ENCODE measurements around the gene KCNT1.
A peak's percentile ranks its signal among the peaks of the same experiment; 100 is the strongest.
"Not testable (repeated sequence)": the region's sequence is repeated elsewhere in the genome, so short reads cannot be mapped to it uniquely, and the experiment has no call there.

Gene KCNT1

GRCh38 chr9:135701959-135702721 lies at the start of gene KCNT1:
Gene KCNT1, plus strand, starts transcription at chr9:135702185. Its CDS starts 74 bp downstream, at chr9:135702259.
- DNase-seq: peak; percentile 70

GRCh38 chr9:135655317-135655716 lies 46.7 kb upstream of the KCNT1 start:
- no peak for DNase-seq

GRCh38 chr9:135657416-135657815 lies 44.6 kb upstream of the KCNT1 start:
- DNase-seq: no peak

- no peak for DNase-seq
These were observed 42.7 kb upstream of the KCNT1 start for GRCh38 chr9:135659252-135659651.

GRCh38 chr9:135660407-135660806 lies 41.6 kb upstream of the KCNT1 start:
- DNase-seq: no peak

DNA sequence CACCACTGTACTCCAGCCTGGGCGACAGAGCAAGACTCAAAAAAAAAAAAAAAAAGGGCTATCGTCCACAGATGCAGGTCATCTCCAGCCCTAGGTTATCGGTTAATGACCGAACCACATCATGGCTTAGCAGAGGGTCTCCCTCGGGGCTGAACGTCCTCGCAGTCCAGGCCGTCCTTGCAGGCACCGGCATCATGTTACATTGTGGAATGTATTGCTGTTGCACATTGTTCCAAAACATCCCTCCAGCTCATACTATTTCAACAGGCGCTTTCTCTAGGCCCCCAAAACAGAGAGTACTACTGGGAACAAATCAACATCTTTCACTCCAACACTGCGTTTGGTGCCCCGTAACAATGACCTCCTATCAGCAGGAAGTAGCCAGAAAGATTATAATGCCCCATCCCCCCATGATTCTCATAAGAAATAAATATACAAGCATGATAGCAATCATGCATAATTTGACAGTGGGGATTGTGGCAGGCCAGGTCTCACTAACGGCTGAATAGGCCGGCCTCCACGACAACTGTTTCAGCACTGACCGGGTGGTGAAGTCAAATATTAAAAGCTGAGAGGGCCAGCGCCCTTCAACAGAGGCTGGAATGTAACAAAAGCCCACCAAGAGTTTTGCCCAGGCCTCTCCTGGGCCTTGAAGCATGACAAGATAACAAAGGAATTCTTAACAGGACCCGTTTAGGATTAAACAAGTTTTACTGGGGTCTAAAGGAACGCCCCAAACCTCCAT lies 40.0 kb upstream of the KCNT1 start:
- no peak for DNase-seq

- DNase-seq: no peak
These were observed 39.1 kb upstream of the KCNT1 start, which contains the start of gene LCN9 for GRCh38 chr9:135662758-135663450. Gene LCN9, plus strand, starts transcription at chr9:135663309. Its CDS starts 13 bp downstream, at chr9:135663322.

DNA sequence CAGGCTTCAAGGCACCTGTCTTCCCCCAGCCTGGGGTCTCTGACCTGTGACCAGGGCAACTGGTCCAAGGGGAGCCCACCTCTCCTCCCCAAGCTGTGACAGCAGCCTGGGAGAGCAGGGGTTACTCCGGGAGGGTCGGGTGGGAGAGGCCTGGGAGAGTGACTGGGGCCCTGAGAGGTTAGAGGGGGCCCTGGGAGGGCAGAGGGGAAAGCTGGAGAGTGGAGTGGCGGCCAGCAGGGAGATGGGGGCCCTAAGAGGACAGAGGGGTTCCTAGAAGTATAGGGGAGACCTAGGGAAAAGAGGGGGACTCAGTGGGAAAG lies 38.6 kb upstream of the KCNT1 start:
- no peak for DNase-seq

GRCh38 chr9:135663857-135664256 lies 38.1 kb upstream of the KCNT1 start:
- DNase-seq: no peak

- no peak for DNase-seq
These were observed 37.7 kb upstream of the KCNT1 start for GRCh38 chr9:135664266-135664665.

- DNase-seq: no peak
These were observed 36.9 kb upstream of the KCNT1 start for GRCh38 chr9:135664801-135665794.

DNA sequence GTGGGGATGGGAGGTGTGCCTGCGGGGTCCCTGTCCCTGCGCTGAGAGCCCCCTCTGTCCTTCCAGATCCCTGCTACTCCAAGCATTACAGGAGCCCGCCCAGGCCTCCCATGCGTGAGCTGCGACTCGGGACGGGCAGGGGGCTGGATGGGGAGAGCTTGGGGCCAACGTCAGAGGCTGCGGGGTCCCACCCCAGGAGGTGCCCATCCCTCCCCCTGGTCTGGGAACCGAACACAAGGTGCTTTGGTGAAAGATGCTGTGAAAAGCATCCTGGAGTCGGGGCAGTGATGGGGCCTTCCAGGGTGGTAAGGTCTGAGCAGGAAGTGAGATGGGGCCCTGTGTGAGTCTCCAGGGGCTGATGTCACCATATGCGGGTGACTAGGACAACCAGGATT lies 36.2 kb upstream of the KCNT1 start:
- no peak for DNase-seq

GRCh38 chr9:135666534-135667462 lies 35.2 kb upstream of the KCNT1 start:
- no peak for DNase-seq

GRCh38 chr9:135667463-135668001 lies 34.5 kb upstream of the KCNT1 start:
- no peak for DNase-seq

DNA sequence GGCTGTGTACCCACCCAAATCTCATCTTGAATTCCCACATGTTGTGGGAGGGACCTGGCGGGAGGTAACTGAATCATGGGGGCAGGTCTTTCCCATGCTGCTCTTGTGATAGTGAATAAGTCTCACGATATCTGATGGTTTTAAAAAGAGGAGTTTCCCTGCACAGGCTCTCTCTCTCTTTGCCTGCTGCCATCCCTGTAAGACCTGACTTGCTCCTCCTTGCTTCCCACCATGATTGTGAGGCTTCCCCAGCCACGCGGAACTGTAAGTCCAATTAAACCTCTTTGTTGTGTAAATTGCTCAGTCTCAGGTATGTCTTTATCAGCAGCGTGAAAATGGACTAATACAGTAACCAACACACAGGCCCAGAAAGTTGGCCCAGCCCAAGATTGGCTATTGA lies 33.0 kb upstream of the KCNT1 start:
- not testable (repeated sequence) for DNase-seq

DNA sequence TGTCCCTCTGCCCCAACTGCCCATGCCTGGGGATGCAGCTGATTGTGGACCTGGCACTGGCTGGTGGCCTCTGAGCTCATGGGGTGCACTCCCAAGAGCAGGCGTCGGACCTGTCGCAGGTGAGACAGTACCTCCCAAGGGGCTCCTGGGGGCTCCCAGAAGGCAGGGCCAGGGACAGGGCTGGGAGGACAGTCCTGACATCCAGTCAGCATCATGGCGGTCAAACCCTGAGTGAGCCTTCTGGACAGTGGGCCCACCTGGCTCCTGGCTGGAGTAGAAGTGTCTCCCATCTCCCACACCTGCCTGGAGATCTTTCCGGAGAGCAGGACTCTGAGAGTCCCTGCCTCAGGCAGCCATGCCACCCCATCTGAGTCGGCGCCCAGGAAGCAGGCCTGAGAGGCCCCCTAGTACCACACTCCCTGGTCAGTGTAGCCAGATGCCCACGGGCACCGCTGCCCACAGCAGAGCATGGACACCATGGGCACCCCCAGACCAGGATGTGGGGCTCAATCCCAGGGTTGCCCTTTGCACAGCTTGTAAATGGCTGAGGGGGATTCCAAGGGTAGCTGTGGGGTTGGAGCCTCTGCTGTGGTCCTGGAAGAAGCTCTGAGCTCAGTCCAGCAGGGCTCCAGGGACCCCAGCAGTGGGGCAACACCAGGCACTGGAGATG lies 32.2 kb upstream of the KCNT1 start:
- no peak for DNase-seq

DNA sequence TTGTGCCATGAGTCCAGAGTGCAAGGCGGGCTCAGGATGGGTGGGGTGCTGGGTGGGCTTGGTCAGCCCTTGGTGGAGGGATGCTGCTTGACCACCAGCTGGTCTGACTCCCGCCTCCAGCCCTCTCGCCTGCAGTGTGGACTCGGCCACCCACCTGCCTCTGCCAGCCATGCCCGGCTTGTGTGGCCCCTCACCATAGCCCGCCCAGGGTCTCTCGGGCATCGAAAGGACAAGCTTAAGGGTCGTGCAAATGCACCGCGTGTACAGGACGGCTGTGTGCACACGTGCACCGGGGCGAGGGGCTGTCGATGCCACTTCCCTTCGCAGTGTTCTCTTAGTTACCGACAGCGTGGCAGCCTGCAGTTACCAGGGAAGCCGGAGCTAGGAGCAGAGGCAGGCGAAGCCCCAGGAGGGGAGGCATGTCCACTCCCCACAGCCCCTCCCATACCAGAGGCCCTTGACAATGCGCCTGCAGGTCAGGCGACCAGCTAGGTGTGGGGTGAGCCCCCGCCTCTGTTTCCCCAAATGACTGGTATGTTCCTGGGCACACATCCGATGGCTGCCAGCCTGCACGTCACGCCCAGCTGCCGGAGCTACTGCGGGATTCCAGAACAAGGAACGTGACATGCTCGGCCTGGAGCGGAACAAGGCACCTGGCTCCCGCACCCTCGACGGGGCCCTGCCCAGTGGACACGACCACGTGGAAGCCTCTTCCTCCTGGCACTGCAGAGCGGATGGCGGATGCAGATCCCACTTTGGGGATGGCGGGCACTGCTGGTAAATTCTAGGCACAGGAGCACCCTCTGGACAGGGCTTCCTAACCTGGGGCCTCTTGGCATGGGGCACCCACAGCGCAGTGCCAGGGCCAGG lies 31.0 kb upstream of the KCNT1 start:
- no peak for DNase-seq

GRCh38 chr9:135671591-135672041 lies 30.4 kb upstream of the KCNT1 start:
- DNase-seq: no peak

DNA sequence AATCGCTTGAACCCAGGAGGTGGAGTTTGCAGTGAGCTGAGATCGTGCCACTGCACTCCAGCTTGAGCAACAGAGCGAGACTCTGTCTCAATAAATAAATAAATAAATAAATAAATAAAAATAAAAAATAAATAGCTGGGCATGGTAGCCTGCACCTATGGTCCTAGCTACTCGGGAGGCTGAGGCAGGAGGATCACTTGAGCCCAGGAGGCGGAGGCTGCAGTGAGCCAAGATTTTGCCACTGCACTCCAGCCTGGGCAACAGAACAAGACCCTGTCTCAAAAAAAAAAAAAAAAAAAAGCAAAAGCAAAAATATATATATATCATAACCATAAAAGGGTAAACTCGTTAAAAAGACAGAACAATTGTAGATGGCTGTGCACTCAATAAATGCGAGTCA lies 29.2 kb upstream of the KCNT1 start:
- not testable (repeated sequence) for DNase-seq

Data from OCI-M1 (cell line).